IMR-90 (cell line): ENCODE measurements around the gene TRIM32. TPM values are rescaled to one million over a fixed set of nuclear protein-coding genes. Genes with fewer than 3 reads are reported as not detected.

ENCODE experiments used
- ATAC-seq: fragments of 200-7000 bp; cut with Tn5 transposase; 2 replicates; pipeline ENCODE4 v1.9.1; 2020; ENCODE audit warnings: low read depth, mild to moderate bottlenecking, moderate library complexity
- BruUV-seq: library from RNA; stranded (reverse); fragments of 400-500 nt; replicated peaks from 2 replicates; lab custom pipeline; 2021; lab: Mats Ljungman, UMichigan
- CTCF ChIA-PET: fragments of 300-600 bp; formaldehyde crosslinking; extraction: SDS; loops from one replicate; lab custom pipeline; 2021; ENCODE audit warnings: antibody characterized with exemption; lab: Yijun Ruan, JAX
- POLR2A ChIA-PET: fragments of 300-600 bp; sonication (Branson Sonifier 250); formaldehyde crosslinking; loops from one replicate; lab custom pipeline; 2022; ENCODE audit warnings: antibody characterized with exemption; ENCODE audit not compliant: unreplicated experiment; lab: Charles Lee
- DNase-seq: peaks from one replicate; pipeline ENCODE4 v3.0.0; 2013
- H2AFZ ChIP-seq: replicated peaks from 2 replicates; pipeline ENCODE3; 2013; ENCODE audit warnings: low read length, mild to moderate bottlenecking; ENCODE audit not compliant: poor library complexity
- H2AK5ac ChIP-seq: 2 replicates; pipeline ENCODE4 v1.6.1; 2013; ENCODE audit warnings: low read depth, low read length, inconsistent platforms
- H2AK9ac ChIP-seq: replicated peaks from 2 replicates; pipeline ENCODE3; 2013; ENCODE audit warnings: mild to moderate bottlenecking, low read depth, low read length, moderate library complexity; ENCODE audit not compliant: poor library complexity
- H2BK120ac ChIP-seq: 2 replicates; pipeline ENCODE4 v1.6.1; 2013; ENCODE audit warnings: low read depth, low read length, inconsistent platforms
- H2BK15ac ChIP-seq: 3 replicates; pipeline ENCODE4 v1.6.1; 2013; ENCODE audit warnings: low read depth, low read length, inconsistent platforms
- H2BK20ac ChIP-seq: 2 replicates; pipeline ENCODE4 v1.6.1; 2013; ENCODE audit warnings: low read depth, mild to moderate bottlenecking, inconsistent platforms, low read length, moderate library complexity
- H2BK5ac ChIP-seq: 2 replicates; pipeline ENCODE4 v1.6.1; 2013; ENCODE audit warnings: mild to moderate bottlenecking, low read depth, low read length, inconsistent platforms; ENCODE audit not compliant: poor library complexity, severe bottlenecking
- H3K14ac ChIP-seq: replicated peaks from 2 replicates; pipeline ENCODE4 v1.6.1; 2013; ENCODE audit warnings: low read depth, low read length, inconsistent platforms
- H3K18ac ChIP-seq: 2 replicates; pipeline ENCODE4 v1.6.1; 2013; ENCODE audit warnings: low read depth, low read length, control low read depth
- H3K23ac ChIP-seq: 2 replicates; pipeline ENCODE4 v1.6.1; 2013; ENCODE audit warnings: low read depth, low read length, inconsistent platforms
- H3K27ac ChIP-seq: 2 replicates; pipeline ENCODE4 v1.5.1; 2013; ENCODE audit warnings: mild to moderate bottlenecking, control low read depth, low read length; ENCODE audit not compliant: insufficient read depth
- H3K27me3 ChIP-seq: 2 replicates; pipeline ENCODE4 v1.6.1; 2013; ENCODE audit warnings: low read length; ENCODE audit not compliant: control insufficient read depth, insufficient read depth
- H3K36me3 ChIP-seq: 2 replicates; pipeline ENCODE4 v1.6.1; 2013; ENCODE audit warnings: low read length, mixed read lengths; ENCODE audit not compliant: control insufficient read depth, insufficient read depth
- H3K4ac ChIP-seq: 2 replicates; pipeline ENCODE4 v1.6.1; 2013; ENCODE audit warnings: low read depth, low read length, inconsistent platforms
- H3K4me1 ChIP-seq: 2 replicates; pipeline ENCODE4 v1.6.1; 2013; ENCODE audit warnings: low read length, mixed read lengths; ENCODE audit not compliant: control insufficient read depth, insufficient read depth
- H3K4me2 ChIP-seq: 2 replicates; pipeline ENCODE4 v1.6.1; 2013; ENCODE audit warnings: low read depth, mild to moderate bottlenecking, control low read depth, low read length, moderate library complexity
- H3K4me3 ChIP-seq: 2 replicates; pipeline ENCODE4 v1.5.1; 2013; ENCODE audit warnings: low read depth, mild to moderate bottlenecking, control low read depth, low read length, moderate library complexity; ENCODE audit not compliant: insufficient read depth
- H3K56ac ChIP-seq: 2 replicates; pipeline ENCODE4 v1.6.1; 2013; ENCODE audit warnings: low read length, inconsistent platforms; ENCODE audit not compliant: insufficient read depth; ENCODE audit errors: extremely low read depth
- H3K79me1 ChIP-seq, 2 experiments: 2 replicates each; pipeline ENCODE4 v1.6.1; 2013; ENCODE audit warnings: low read length in 2 of 2, inconsistent platforms in 1 of 2, low read depth in 1 of 2
- H3K9ac ChIP-seq: 2 replicates; pipeline ENCODE4 v1.6.1; 2013; ENCODE audit warnings: low read depth, low read length, control low read depth
- H3K9me1 ChIP-seq: 2 replicates; pipeline ENCODE4 v1.6.1; 2013; ENCODE audit warnings: low read length, inconsistent platforms; ENCODE audit not compliant: insufficient read depth
- H3K9me3 ChIP-seq: 2 replicates; pipeline ENCODE4 v1.6.1; 2013; ENCODE audit warnings: low read length; ENCODE audit not compliant: control insufficient read depth, insufficient read depth
- H4K20me1 ChIP-seq: 2 replicates; pipeline ENCODE4 v1.6.1; 2013; ENCODE audit warnings: low read length, inconsistent platforms; ENCODE audit not compliant: insufficient read depth
- H4K5ac ChIP-seq: 2 replicates; pipeline ENCODE4 v1.6.1; 2013; ENCODE audit warnings: mild to moderate bottlenecking, low read depth, low read length, control low read depth
- H4K8ac ChIP-seq, 2 experiments: 2 replicates each; pipeline ENCODE4 v1.6.1; 2013; ENCODE audit warnings: low read depth in 2 of 2, low read length in 2 of 2, control low read depth in 1 of 2, inconsistent platforms in 1 of 2
- H4K91ac ChIP-seq: 2 replicates; pipeline ENCODE4 v1.6.1; 2013; ENCODE audit warnings: low read depth, low read length, inconsistent platforms; ENCODE audit not compliant: insufficient read depth
- RAD21 ChIP-seq: IDR thresholded peaks from 2 replicates; pipeline ENCODE4 v1.6.1; 2012; ENCODE audit warnings: low read length, improper control_type of control experiment
- WGBS, 2 experiments: methylation state at CpG; one replicate each; pipeline versions ENCODE4 v1.1.5 to v1.1.7; 2013; ENCODE audit warnings: missing lambda C conversion rate in 2 of 2; ENCODE audit not compliant: insufficient read length in 1 of 2; ENCODE audit errors: extremely low coverage in 2 of 2; 5-methylcytosine and 5-hydroxymethylcytosine counted together
- dilution Hi-C: fragments of 300-500 bp; cut with HindIII; formaldehyde crosslinking; loops from one replicate; pipeline ENCODE4 v1.14.3; 2018; ENCODE audit warnings: low sequenced_read_pairs; ENCODE audit not compliant: unreplicated experiment
- in situ Hi-C: fragments of 300-500 bp; cut with MboI; formaldehyde crosslinking; loops from 3 replicates; pipeline ENCODE4 v1.14.3; 2019; ENCODE audit warnings: low sequenced_read_pairs, inconsistent platforms, mixed read lengths
- intact Hi-C: fragments of 100-400 bp; cut with micrococcal nuclease; formaldehyde crosslinking; loops from 2 replicates; pipeline ENCODE4 v1.10.0; 2022
- polyA plus RNA-seq, 3 experiments: library from polyadenylated mRNA; depleted of rRNA; stranded (reverse); fragments of >200 nt; gene quantifications; 2 replicates each; pipeline ENCODE4 v1.2.3, GENCODE V29; 2012; ENCODE audit warnings: low replicate concordance in 1 of 3
- total RNA-seq: library from RNA; depleted of rRNA; stranded (reverse); fragments of >200 nt; gene quantifications from 2 replicates; pipeline ENCODE4 v1.2.3, GENCODE V29; 2012

The TRIM32 gene
- total and polyA plus RNA-seq, 2 of the 4 experiments (the other 2 are of a cell fraction) = 12.8 to 31.0 TPM

DNA sequence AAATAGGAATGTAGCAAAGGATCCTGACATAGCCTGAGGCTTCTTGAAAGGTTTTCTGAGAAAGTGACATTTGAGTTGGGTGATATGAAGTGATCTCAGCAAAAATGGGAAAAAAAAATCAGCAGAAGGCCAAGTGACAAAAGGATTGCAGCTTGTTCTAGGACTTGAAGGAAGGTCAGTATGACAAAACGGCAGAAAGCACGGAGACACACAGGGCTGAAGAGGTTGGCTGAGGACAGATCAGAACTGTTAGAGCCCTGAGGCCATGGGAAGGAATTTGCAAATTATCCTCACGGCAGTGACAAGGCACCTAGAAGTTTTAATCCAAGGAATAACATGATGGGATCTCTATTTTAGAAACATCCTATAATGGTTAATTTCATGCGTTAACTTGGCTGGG is 31.0 kb downstream of the TRIM32 start:
- H3K79me1 ChIP-seq = no peaks in the 10 kb centered on the region
- H3K27ac ChIP-seq = no peak overlapping the region
- no peak overlapping the region for H2BK120ac ChIP-seq
- no peaks in the 10 kb centered on the region for H3K36me3 ChIP-seq
- no peak overlapping the region for H2AK5ac ChIP-seq
- no peak overlapping the region for H3K4me2 ChIP-seq
- H4K20me1 ChIP-seq = no peaks in the 10 kb centered on the region
- H2BK15ac ChIP-seq = no peak overlapping the region
- no peak overlapping the region for H3K56ac ChIP-seq
- no peaks in the 10 kb centered on the region for H3K4me1 ChIP-seq
- H2AFZ ChIP-seq = no peak overlapping the region
- no peak for TF ChIP-seq RAD21
- H4K8ac ChIP-seq = no peak overlapping the region
- ChIA-PET CTCF (no interaction called here), POLR2A (no interaction called here)
- ATAC-seq (no peak), DNase-seq (no peak)
- H3K9me1 ChIP-seq = no peaks in the 10 kb centered on the region
- no peak overlapping the region for H4K5ac ChIP-seq
- no peak overlapping the region for H3K4me3 ChIP-seq
- H3K9ac ChIP-seq = no peak overlapping the region
- 0 out of 2 replicates have a peak, but pooled peaks cover 4% of the 10 kb centered on the region for H3K27me3 ChIP-seq
- H2BK5ac ChIP-seq = no peak overlapping the region
- no CpG with 5 or more reads among the region's 4 CpGs for WGBS, 2 experiments
- no peaks in the 10 kb centered on the region for H3K9me3 ChIP-seq
- BruUV-seq = no TSS peak
- in situ Hi-C loops (no loop called here), dilution Hi-C loops (no loop called here), intact Hi-C loops (no loop called here)
- no peak overlapping the region for H2AK9ac ChIP-seq
- H2BK20ac ChIP-seq = no peak overlapping the region
- H3K14ac ChIP-seq = no peak overlapping the region
- no peak overlapping the region for H3K23ac ChIP-seq
- H4K91ac ChIP-seq = no peak overlapping the region
- H3K18ac ChIP-seq = no peak overlapping the region
- no peak overlapping the region for H3K4ac ChIP-seq
